ENCODE measurements around the gene OGT.
A peak's percentile ranks its signal among the peaks of the same experiment; 100 is the strongest.

The OGT gene

GRCh38 chrX:71525316-71525715 lies 7.6 kb upstream of the OGT start:
- Histone ChIP-seq H3K4me3 (ENCODE audit: low read depth, low read length) (no peak overlapping the region), H3K4me1 (ENCODE audit: control insufficient read depth, insufficient read depth, low read length) (no peaks in the 10 kb centered on the region), H3K27ac (ENCODE audit: extremely low read depth, low read depth, low read length) (no peak overlapping the region), H3K9me3 (ENCODE audit: control insufficient read depth, insufficient read depth, low read depth, low read length) (no peaks in the 10 kb centered on the region), H3K36me3 (ENCODE audit: control insufficient read depth in 2 of 2, insufficient read depth in 1 of 2, low read length in 2 of 2) (no peaks in the 10 kb centered on the region)
- no peak for TF ChIP-seq ZNF174 (tag by site-specific recombination; IDR thresholded peaks at IDR 0.05)
- TF ChIP-seq, protein P1, sequence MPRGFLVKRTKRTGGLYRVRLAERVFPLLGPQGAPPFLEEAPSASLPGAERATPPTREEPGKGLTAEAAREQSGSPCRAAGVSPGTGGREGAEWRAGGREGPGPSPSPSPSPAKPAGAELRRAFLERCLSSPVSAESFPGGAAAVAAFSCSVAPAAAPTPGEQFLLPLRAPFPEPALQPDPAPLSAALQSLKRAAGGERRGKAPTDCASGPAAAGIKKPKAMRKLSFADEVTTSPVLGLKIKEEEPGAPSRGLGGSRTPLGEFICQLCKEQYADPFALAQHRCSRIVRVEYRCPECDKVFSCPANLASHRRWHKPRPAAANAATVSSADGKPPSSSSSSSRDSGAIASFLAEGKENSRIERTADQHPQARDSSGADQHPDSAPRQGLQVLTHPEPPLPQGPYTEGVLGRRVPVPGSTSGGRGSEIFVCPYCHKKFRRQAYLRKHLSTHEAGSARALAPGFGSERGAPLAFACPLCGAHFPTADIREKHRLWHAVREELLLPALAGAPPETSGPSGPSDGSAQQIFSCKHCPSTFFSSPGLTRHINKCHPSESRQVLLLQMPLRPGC (tag by site-specific recombination; IDR thresholded peaks at IDR 0.05): no peak
- TF ChIP-seq ZNF169 (tag by site-specific recombination; IDR thresholded peaks at IDR 0.05): no peak
- no peak for TF ChIP-seq ZBTB48 (tag by site-specific recombination; IDR thresholded peaks at IDR 0.05)
- TF ChIP-seq ZNF426 (tag by site-specific recombination; IDR thresholded peaks at IDR 0.05): no peak
- no peak for TF ChIP-seq EGR2 (tag by site-specific recombination; IDR thresholded peaks at IDR 0.05; ENCODE audit: low read depth)
- TF ChIP-seq HOXC10 (CRISPR knock-in tag; IDR thresholded peaks at IDR 0.05): no peak
- TF ChIP-seq ZSCAN30 (tag by site-specific recombination; IDR thresholded peaks at IDR 0.05): no peak
- TF ChIP-seq WT1 (tag by site-specific recombination; IDR thresholded peaks at IDR 0.05): no peak
- TF ChIP-seq ZNF830 (tag by site-specific recombination; IDR thresholded peaks at IDR 0.05; ENCODE audit: low read depth): no peak
- no peak for TF ChIP-seq CTCF (tag by site-specific recombination; IDR thresholded peaks at IDR 0.05)
- ChIA-PET POLR2A (no interaction called here), CTCF (no interaction called here)

- Histone ChIP-seq H3K36me3 (ENCODE audit: control insufficient read depth in 2 of 2, insufficient read depth in 1 of 2, low read length in 2 of 2) (no peaks in the 10 kb centered on the region; a peak in 1 of 3 replicates), H3K4me1 (ENCODE audit: control insufficient read depth, insufficient read depth, low read length) (no peaks in the 10 kb centered on the region; the same call in none of the 2 replicates), H3K27ac (ENCODE audit: extremely low read depth, low read depth, low read length) (peak overlapping the region; percentile 18), H3K9me3 (ENCODE audit: control insufficient read depth, insufficient read depth, low read depth, low read length) (no peaks in the 10 kb centered on the region), H3K4me3 (ENCODE audit: low read depth, low read length) (peak overlapping the region; percentile 38)
- TF ChIP-seq ZBTB17 (tag by site-specific recombination; IDR thresholded peaks at IDR 0.05) (peak; percentile 97), PRDM4 (tag by site-specific recombination; IDR thresholded peaks at IDR 0.05) (0 out of 2 replicates have a peak, but pooled peaks have one; percentile 45), ZNF302 (tag by site-specific recombination; IDR thresholded peaks at IDR 0.05; ENCODE audit: low read depth) (no peak), ZNF335 (tag by site-specific recombination; conservative IDR thresholded peaks at IDR 0.05) (0 out of 2 replicates have a peak, but pooled peaks have one; percentile 37)
- ChIA-PET POLR2A (interaction anchor here (0.6 to 2.7 kb wide), 9 partner anchors 11 to 350 kb away, joined by 3 to 16 read pairs (median 5); partner anchors contain the start of gene TAF1), CTCF (interaction anchor here (0.6 to 1.0 kb wide), 3 partner anchors 17 to 84 kb away, joined by 3 to 5 read pairs (median 4); no protein-coding TSS in a partner anchor)
These were observed 689 bp upstream of the OGT start for GRCh38 chrX:71532078-71532752.

DNA sequence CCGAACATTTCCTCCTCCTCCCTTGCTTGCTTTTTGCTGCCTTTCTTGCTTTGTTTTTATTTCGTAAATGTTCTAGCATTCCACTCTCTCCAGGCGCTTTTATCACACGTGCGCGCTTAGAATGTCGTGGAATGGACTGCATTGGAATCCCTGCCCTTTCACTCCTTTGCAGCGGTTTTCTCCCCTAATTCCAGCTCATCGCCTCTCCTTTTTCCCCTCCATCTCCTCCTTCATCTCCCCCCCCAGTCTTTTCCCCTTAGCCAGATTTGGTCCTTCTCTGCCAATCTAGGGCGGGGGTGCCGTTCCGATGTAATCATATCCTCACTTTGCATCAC lies 579 bp downstream of the OGT start:
- Histone ChIP-seq H3K4me1 (ENCODE audit: control insufficient read depth, insufficient read depth, low read length) (peaks cover 6% of the 10 kb centered on the region), H3K4me3 (ENCODE audit: low read depth, low read length) (peak overlapping the region; percentile 52), H3K9me3 (ENCODE audit: control insufficient read depth, insufficient read depth, low read depth, low read length) (no peaks in the 10 kb centered on the region), H3K27ac (ENCODE audit: extremely low read depth, low read depth, low read length) (peak overlapping the region; percentile 75), H3K36me3 (ENCODE audit: control insufficient read depth in 2 of 2, insufficient read depth in 1 of 2, low read length in 2 of 2) (peaks cover 6 to 7% of the 10 kb centered on the region in 2 experiments)
- CTCF ChIA-PET: no interaction called here
- POLR2A ChIA-PET: interaction anchor here (0.9 to 2.7 kb wide), 8 partner anchors 8 to 352 kb away, joined by 3 to 16 read pairs (median 5); partner anchors contain the start of gene TAF1
- TF ChIP-seq ZNF239 (tag by site-specific recombination; IDR thresholded peaks at IDR 0.05): no peak
- no peak for TF ChIP-seq ZNF623 (tag by site-specific recombination; IDR thresholded peaks at IDR 0.05)
- TF ChIP-seq IKZF3 (tag by site-specific recombination; IDR thresholded peaks at IDR 0.05): peak; percentile 35; the same call in 1 of the 2 replicates
- TF ChIP-seq ZBTB20 (tag by site-specific recombination; IDR thresholded peaks at IDR 0.05): no peak
- peak; percentile 92 for TF ChIP-seq ZNF398 (tag by site-specific recombination; IDR thresholded peaks at IDR 0.05)
- TF ChIP-seq BCL6B (tag by site-specific recombination; IDR thresholded peaks at IDR 0.05): no peak
- peak; percentile 61; the same call in 1 of the 2 replicates for TF ChIP-seq ZBTB17 (tag by site-specific recombination; IDR thresholded peaks at IDR 0.05)
- TF ChIP-seq ZBTB1 (tag by site-specific recombination; IDR thresholded peaks at IDR 0.05): no peak

Measured in HEK293 (cell line).